Esophagus squamous epithelium (tissue), 5 donors: ENCODE results near the gene RAB9A. TPM values are rescaled to one million over a fixed set of nuclear protein-coding genes. Genes with fewer than 3 reads are reported as not detected.
A peak's percentile ranks its signal among the peaks of the same experiment; 100 is the strongest.
"Not testable (repeated sequence)": the region's sequence is repeated elsewhere in the genome, so short reads cannot be mapped to it uniquely, and the experiment has no call there.

Source experiments
- DNase-seq: peaks from one replicate; lab custom pipeline; 2025; lab: John Stamatoyannopoulos, UW
- H3K27ac ChIP-seq, 4 donors: fragments of 200-600 bp; sonication (generic); one replicate each; pipeline ENCODE4 v1.5.1; 2016 to 2019; ENCODE audit warnings: mild to moderate bottlenecking in 1 of 4
- H3K27me3 ChIP-seq, 4 donors: fragments of 200-600 bp; sonication (generic); 1 replicate in 3 of 4; 2 replicates in 1 of 4; pipeline versions ENCODE4 v1.5.1 to v1.6.0; 2017 to 2021; ENCODE audit warnings: antibody characterized with exemption in 1 of 4
- H3K36me3 ChIP-seq, 3 donors: fragments of 200-600 bp; sonication (generic); one replicate each; pipeline ENCODE4 v1.5.1; 2016 to 2019
- H3K4me1 ChIP-seq, 3 donors: fragments of 200-600 bp; sonication (generic); one replicate each; pipeline ENCODE4 v1.5.1; 2017 to 2019
- H3K4me3 ChIP-seq, 4 donors: fragments of 200-600 bp; sonication (generic); 1 replicate in 3 of 4; 2 replicates in 1 of 4; pipeline ENCODE4 v1.5.1; 2016 to 2019; ENCODE audit warnings: mild to moderate bottlenecking in 2 of 4, moderate library complexity in 1 of 4
- H3K9me3 ChIP-seq, 3 donors: fragments of 200-600 bp; sonication (generic); one replicate each; pipeline ENCODE4 v1.5.1; 2016 to 2019
- POLR2A ChIP-seq, 4 donors: fragments of 450-650 bp; IDR thresholded peaks; one replicate each; pipeline ENCODE4 v1.6.1; 2017; ENCODE audit warnings: antibody characterized with exemption in 4 of 4, mild to moderate bottlenecking in 4 of 4, moderate library complexity in 3 of 4
- WGBS, 2 donors: methylation state at CpG; one replicate each; pipeline ENCODE4 v1.1.5; 2018; 5-methylcytosine and 5-hydroxymethylcytosine counted together
- intact Hi-C: fragments of 100-400 bp; cut with DNase I; formaldehyde crosslinking; loops from one replicate; pipeline ENCODE4 v1.15.0; 2022
- total RNA-seq, 4 donors: library from RNA; depleted of rRNA; stranded (reverse); fragments of >200 nt; gene quantifications; one replicate each; pipeline ENCODE4 v1.1.0, GENCODE V29; 2016
- TF ChIP-seq, protein P1 (sequence below), 6 experiments: fragments of 450-650 bp in 4 of 6; fragments of 200-600 bp in 2 of 6; sonication (generic) in 2 of 6; IDR thresholded peaks; one replicate each; pipeline ENCODE4 v1.5.1; 2016 to 2019; ENCODE audit warnings: antibody characterized with exemption in 6 of 6, mild to moderate bottlenecking in 4 of 6, moderate library complexity in 4 of 6
- donor health status: DM: yes; HTN: yes; CAD: no.

The RAB9A gene
- total RNA-seq, 4 donors from 2014 or later = 24.4 to 28.6 (median 25.8) TPM

DNA sequence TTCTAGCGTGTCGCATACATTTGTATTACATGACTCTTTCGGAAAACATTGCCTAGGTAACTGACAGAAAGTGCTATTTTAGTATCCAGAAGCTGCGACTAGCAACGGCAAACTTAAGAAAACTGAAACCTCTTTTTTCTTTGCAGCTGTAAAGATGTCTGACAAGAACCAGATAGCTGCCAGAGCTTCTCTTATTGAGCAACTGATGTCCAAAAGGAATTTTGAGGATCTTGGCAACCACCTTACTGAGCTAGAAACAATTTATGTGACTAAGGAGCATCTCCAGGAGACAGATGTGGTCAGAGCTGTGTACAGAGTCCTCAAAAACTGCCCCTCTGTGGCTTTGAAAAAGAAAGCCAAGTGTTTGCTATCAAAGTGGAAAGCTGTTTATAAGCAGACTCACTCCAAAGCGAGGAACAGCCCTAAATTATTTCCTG is 26.6 kb upstream of the RAB9A start:
- no peak for DNase-seq
- Histone ChIP-seq H3K9me3 (no peaks in the 10 kb centered on the region), H3K27me3 (no peaks in the 10 kb centered on the region), H3K27ac (peak overlapping the region in 2 of 4 donors; percentile 18 to 60), H3K4me1 (peaks cover 0 to 6% (median 0%) of the 10 kb centered on the region in 3 donors), H3K4me3 (peak overlapping the region in 1 of 4 donors; percentile 38), H3K36me3 (no peaks in the 10 kb centered on the region)
- intact Hi-C loops = no loop called here
- WGBS, 2 donors = 68 to 83% methylated on average over 2 to 6 of the region's 6 CpGs
- TF ChIP-seq POLR2A (IDR thresholded peaks at IDR 0.05) = no peak
- TF ChIP-seq, protein P1, sequence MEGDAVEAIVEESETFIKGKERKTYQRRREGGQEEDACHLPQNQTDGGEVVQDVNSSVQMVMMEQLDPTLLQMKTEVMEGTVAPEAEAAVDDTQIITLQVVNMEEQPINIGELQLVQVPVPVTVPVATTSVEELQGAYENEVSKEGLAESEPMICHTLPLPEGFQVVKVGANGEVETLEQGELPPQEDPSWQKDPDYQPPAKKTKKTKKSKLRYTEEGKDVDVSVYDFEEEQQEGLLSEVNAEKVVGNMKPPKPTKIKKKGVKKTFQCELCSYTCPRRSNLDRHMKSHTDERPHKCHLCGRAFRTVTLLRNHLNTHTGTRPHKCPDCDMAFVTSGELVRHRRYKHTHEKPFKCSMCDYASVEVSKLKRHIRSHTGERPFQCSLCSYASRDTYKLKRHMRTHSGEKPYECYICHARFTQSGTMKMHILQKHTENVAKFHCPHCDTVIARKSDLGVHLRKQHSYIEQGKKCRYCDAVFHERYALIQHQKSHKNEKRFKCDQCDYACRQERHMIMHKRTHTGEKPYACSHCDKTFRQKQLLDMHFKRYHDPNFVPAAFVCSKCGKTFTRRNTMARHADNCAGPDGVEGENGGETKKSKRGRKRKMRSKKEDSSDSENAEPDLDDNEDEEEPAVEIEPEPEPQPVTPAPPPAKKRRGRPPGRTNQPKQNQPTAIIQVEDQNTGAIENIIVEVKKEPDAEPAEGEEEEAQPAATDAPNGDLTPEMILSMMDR (IDR thresholded peaks at IDR 0.05) = no peak

DNA sequence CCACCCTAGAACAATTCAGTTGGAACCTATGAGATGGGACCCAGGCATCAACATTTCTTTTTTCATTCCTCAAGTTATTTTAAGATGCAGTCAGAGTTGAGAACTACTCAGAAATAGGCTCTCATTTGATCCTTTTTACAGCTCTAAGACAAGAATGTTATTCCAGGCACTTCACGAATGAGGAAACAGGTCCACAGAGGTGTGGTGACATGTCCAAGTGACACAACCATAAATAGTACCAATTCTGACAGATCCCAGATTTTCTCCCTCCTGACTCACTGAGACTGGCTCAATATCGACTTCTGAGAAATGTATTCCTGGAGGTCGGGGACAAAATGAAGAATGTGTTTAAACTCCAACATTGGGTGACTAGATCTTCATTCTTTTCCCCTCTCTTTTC is 24.9 kb upstream of the RAB9A start:
- no peak for DNase-seq
- no peaks in the 10 kb centered on the region for H3K36me3 ChIP-seq
- H3K4me1 ChIP-seq = peaks cover 0 to 13% (median 0%) of the 10 kb centered on the region in 3 donors
- no peaks in the 10 kb centered on the region for H3K27me3 ChIP-seq
- H3K4me3 ChIP-seq = no peak overlapping the region
- no peaks in the 10 kb centered on the region for H3K9me3 ChIP-seq
- 32 to 52% methylated on average over 3 of the region's 3 CpGs for WGBS, 2 donors
- intact Hi-C loops = no loop called here
- TF ChIP-seq POLR2A (IDR thresholded peaks at IDR 0.05) = no peak
- TF ChIP-seq, protein P1 (IDR thresholded peaks at IDR 0.05) = no peak
- H3K27ac ChIP-seq = no peak overlapping the region

DNA sequence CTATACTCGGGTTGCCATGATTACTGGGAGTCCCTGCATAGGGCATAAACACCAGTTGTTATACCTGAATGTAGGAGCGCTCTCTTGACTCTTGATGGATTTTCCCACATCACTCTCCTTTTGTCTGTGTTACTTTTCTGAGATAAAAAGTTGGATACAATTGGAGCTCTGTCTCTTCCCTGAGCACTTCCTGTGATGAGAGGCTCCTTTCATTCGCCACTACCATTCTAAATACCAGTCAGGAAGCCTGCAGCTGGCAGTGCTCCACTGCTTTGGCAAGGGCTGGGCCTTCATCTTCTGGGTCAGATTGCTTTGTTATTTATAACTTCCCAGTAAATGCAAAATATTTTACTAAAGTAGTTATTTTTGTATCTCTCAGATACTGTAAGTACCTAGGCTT is 22.1 kb upstream of the RAB9A start:
- no peak overlapping the region for H3K27ac ChIP-seq

DNA sequence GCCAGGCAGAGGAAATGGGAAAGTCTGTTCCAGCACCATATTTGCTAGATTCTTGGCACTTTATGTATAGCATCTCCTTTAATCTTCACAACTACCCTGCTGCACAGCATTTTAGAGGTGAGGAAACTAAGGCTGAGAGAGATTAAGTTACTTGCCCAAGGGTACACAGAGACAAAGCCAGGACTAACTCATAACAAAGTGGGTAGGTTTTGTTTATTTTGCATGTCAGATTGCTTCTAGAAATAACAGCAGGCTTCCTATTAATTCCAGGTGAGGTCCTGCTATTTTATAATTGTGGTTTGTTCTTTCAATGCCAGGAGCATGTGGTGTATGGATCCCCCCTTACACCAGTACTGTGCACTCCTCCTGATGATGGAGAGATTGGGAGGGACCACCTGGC is 21.0 kb upstream of the RAB9A start:
- no peak overlapping the region for H3K4me3 ChIP-seq
- H3K36me3 ChIP-seq = no peaks in the 10 kb centered on the region
- H3K9me3 ChIP-seq = no peaks in the 10 kb centered on the region
- peaks cover 6 to 17% (median 6%) of the 10 kb centered on the region in 3 donors for H3K4me1 ChIP-seq
- DNase-seq = no peak
- no peak overlapping the region for H3K27ac ChIP-seq
- TF ChIP-seq POLR2A (IDR thresholded peaks at IDR 0.05) = no peak
- TF ChIP-seq, protein P1 (IDR thresholded peaks at IDR 0.05) = no peak
- intact Hi-C loops = no loop called here
- no peaks in the 10 kb centered on the region for H3K27me3 ChIP-seq

More for the DNA sequence above, 22.1 kb upstream of the RAB9A start:
- no peak for TF ChIP-seq POLR2A (IDR thresholded peaks at IDR 0.05)
- TF ChIP-seq, protein P1 (IDR thresholded peaks at IDR 0.05) = no peak
- no peaks in the 10 kb centered on the region for H3K36me3 ChIP-seq
- peaks cover 6 to 17% (median 6%) of the 10 kb centered on the region in 3 donors for H3K4me1 ChIP-seq
- H3K9me3 ChIP-seq = no peaks in the 10 kb centered on the region
- H3K4me3 ChIP-seq = no peak overlapping the region
- WGBS, 2 donors = 86 to 90% methylated on average over 3 of the region's 3 CpGs
- intact Hi-C loops = no loop called here
- no peaks in the 10 kb centered on the region for H3K27me3 ChIP-seq
- no peak for DNase-seq

DNA sequence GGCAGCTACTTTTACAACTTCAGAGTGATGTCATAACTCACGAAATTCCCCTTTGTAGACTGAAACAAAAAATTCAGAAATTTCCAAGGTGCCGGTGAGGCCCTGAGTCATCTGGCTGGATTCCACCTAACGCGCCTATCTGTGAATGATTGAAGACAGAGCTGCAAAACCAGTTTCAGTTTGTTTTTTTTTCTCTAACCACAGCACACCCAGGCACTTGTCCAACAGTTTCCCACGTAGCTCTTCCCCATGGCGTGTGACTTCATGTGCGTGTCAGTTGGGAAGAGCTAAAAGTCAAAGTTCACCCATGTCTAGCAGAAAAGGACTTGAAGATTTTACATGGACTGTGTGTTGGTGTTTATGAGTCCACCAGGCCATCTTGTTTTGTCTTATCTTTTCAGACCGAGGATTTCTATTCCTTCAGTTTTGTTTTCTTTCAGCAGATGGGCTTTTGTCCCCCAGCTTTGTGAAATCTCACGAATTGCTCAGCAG is 19.6 kb upstream of the RAB9A start:
- H3K27me3 ChIP-seq = no peaks in the 10 kb centered on the region
- intact Hi-C loops = no loop called here
- no peaks in the 10 kb centered on the region for H3K36me3 ChIP-seq

DNA sequence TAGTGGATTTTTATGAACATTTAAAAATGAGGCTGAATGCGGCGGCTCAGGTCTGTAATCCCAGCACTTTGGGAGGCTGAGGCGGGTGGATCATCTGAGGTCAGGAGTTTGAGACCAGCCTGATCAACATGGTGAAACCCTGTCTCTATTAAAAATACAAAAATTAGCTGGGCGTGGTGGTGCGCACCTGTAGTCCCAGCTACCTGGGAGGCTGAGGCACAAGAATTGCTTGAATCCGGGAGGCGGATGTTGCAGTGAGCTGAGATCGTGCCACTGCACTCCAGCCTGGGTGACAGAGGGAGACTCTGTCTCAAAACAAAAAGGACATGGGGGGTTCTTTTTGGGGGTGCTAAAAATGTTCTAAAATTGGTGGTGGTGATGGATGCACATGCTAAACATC is 19.2 kb upstream of the RAB9A start:
- peaks cover 6 to 17% (median 6%) of the 10 kb centered on the region in 3 donors for H3K4me1 ChIP-seq
- H3K9me3 ChIP-seq, intact Hi-C loops, H3K4me3 ChIP-seq, H3K36me3 ChIP-seq, DNase-seq, H3K27me3 ChIP-seq: not testable (repeated sequence)
- 77 to 86% methylated on average over 5 to 8 of the region's 8 CpGs for WGBS, 2 donors
- H3K27ac ChIP-seq = peak overlapping the region; percentile 26 to 76 (median 64)

More for the DNA sequence above, 19.6 kb upstream of the RAB9A start:
- Histone ChIP-seq H3K27ac (peak overlapping the region; percentile 26 to 76 (median 64)), H3K4me3 (peak overlapping the region in 1 of 4 donors; percentile 38), H3K9me3 (no peaks in the 10 kb centered on the region), H3K4me1 (peaks cover 6 to 17% (median 6%) of the 10 kb centered on the region in 3 donors)
- 7 to 21% methylated on average over 9 of the region's 9 CpGs for WGBS, 2 donors
- DNase-seq = no peak
- TF ChIP-seq, protein P1 (IDR thresholded peaks at IDR 0.05) = peak in 1 of 6 experiments; percentile 9
- no peak for TF ChIP-seq POLR2A (IDR thresholded peaks at IDR 0.05)
